Upper lobe of left lung (tissue), 4 donors: ENCODE data around the gene UBE2S.

Source experiments
- EP300 ChIP-seq, 4 donors: sonication (generic); formaldehyde crosslinking; IDR thresholded peaks; one replicate each; pipeline ENCODE4 v1.5.1; 2017; ENCODE audit warnings: antibody characterized with exemption in 4 of 4, control low read depth in 2 of 4
- POLR2A ChIP-seq, 4 donors: fragments of 450-650 bp; IDR thresholded peaks; one replicate each; pipeline ENCODE4 v1.5.1; 2016 to 2017; ENCODE audit warnings: antibody characterized with exemption in 4 of 4, mild to moderate bottlenecking in 2 of 4
- TF ChIP-seq, protein P1 (sequence below), 6 experiments: fragments of 450-650 bp in 4 of 6; fragments of 200-600 bp in 2 of 6; sonication (generic) in 2 of 6; IDR thresholded peaks; one replicate each; pipeline ENCODE4 v1.5.1; 2016 to 2019; ENCODE audit warnings: antibody characterized with exemption in 6 of 6

DNA sequence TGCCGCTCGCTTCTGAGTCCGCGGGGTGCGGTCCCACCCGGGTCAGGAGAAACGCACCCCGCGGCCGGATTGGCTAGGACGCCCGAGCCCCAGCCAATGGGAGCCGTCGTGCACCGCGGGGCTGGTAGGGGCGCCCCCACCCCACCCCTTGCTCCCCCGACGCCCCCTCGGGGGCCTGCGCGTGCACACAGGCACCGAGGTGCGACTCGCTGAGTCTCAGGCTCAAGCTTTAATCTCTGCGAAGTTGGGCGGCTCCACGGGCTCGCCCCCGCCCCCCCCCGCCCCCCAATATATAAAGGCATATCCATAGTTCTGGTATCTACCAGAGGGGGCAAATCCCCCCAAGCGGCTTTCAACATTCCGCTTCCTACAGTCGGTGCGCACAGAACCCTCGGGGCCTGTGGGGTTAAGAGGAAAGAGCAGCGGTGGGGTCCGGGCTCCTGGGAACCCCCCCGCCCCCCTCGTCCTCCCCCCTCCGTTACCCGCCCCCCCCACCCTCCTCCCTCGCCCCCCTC, 52.8 kb downstream of the UBE2S start, which contains the start of gene COX6B2:
- TF ChIP-seq, protein P1, sequence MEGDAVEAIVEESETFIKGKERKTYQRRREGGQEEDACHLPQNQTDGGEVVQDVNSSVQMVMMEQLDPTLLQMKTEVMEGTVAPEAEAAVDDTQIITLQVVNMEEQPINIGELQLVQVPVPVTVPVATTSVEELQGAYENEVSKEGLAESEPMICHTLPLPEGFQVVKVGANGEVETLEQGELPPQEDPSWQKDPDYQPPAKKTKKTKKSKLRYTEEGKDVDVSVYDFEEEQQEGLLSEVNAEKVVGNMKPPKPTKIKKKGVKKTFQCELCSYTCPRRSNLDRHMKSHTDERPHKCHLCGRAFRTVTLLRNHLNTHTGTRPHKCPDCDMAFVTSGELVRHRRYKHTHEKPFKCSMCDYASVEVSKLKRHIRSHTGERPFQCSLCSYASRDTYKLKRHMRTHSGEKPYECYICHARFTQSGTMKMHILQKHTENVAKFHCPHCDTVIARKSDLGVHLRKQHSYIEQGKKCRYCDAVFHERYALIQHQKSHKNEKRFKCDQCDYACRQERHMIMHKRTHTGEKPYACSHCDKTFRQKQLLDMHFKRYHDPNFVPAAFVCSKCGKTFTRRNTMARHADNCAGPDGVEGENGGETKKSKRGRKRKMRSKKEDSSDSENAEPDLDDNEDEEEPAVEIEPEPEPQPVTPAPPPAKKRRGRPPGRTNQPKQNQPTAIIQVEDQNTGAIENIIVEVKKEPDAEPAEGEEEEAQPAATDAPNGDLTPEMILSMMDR (IDR thresholded peaks at IDR 0.05), result no peak
- no peak for TF ChIP-seq POLR2A (IDR thresholded peaks at IDR 0.05)
- TF ChIP-seq EP300 (IDR thresholded peaks at IDR 0.05), result no peak
